SJCRH30 (cell line): ENCODE measurements around the gene OR6C74. TPM values are rescaled to one million over a fixed set of nuclear protein-coding genes. Genes with fewer than 3 reads are reported as not detected.

Experiments used
- DNase-seq, 2 experiments: peaks; one replicate each; pipeline ENCODE4 v3.0.0-alpha.2; 2015 to 2020
- H3K27ac ChIP-seq: fragments of 250-450 bp; sonication (Bioruptor Pico); 2 replicates; pipeline ENCODE4 v1.5.1; 2020; ENCODE audit warnings: mild to moderate bottlenecking, moderate library complexity
- H3K27me3 ChIP-seq: fragments of 250-450 bp; sonication (Bioruptor Pico); 2 replicates; pipeline ENCODE4 v1.5.1; 2020; ENCODE audit warnings: mild to moderate bottlenecking, moderate library complexity
- H3K36me3 ChIP-seq: fragments of 250-450 bp; sonication (Bioruptor Pico); 2 replicates; pipeline ENCODE4 v1.5.1; 2020; ENCODE audit warnings: mild to moderate bottlenecking, moderate library complexity
- H3K4me1 ChIP-seq: fragments of 250-450 bp; sonication (Bioruptor Pico); 2 replicates; pipeline ENCODE4 v1.5.1; 2020; ENCODE audit warnings: mild to moderate bottlenecking, moderate library complexity
- H3K4me3 ChIP-seq: fragments of 250-450 bp; sonication (Bioruptor Pico); 2 replicates; pipeline ENCODE4 v1.5.1; 2020; ENCODE audit warnings: mild to moderate bottlenecking, moderate library complexity
- H3K9me3 ChIP-seq: fragments of 250-450 bp; sonication (Bioruptor Pico); replicated peaks from 2 replicates; pipeline ENCODE4 v1.5.1; 2020; ENCODE audit warnings: mild to moderate bottlenecking, moderate library complexity
- total RNA-seq: library from RNA; depleted of rRNA; stranded (reverse); fragments of >200 nt; shearing (Covaris generic); gene quantifications from 2 replicates; pipeline ENCODE4 v1.2.3, GENCODE V29; 2014; rRNA removed

OR6C74 gene
- total RNA-seq = not detected in 2 replicates

DNA sequence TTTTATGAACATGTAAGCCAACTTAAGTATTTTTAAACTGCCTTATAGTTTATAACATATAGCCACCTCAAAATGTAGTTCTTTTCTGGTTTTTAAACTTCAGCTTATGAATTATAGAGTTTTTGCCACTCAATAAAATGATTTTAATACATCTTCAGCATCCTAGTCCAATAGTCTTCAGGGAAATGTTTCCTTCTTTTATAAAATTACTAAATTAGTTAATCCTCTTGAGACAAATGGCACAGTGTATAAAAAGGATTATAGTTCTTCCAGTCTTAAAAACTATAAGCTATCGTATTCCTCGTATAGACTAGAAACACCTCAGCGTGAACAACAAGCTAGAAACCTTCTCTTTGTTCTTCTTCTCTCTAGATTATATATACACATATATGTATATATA, at the start of gene OR6C74:
Gene OR6C74, plus strand, starts transcription at position 301 of the 400 bp plus-strand sequence. CDS start 2,679 bp downstream, outside the sequence.
- Histone ChIP-seq H3K4me1 (no peaks in the 10 kb centered on the region), H3K9me3 (no peaks in the 10 kb centered on the region), H3K36me3 (no peaks in the 10 kb centered on the region), H3K27me3 (no peaks in the 10 kb centered on the region), H3K27ac (no peak within 1 kb of the TSS), H3K4me3 (no peak within 1 kb of the TSS)
- DNase-seq = no peak

GRCh38 chr12:55220725-55221124, 23.7 kb upstream of the OR6C74 start, which contains the start of gene OR10A7:
OR10A7 (plus strand) TSS chr12:55221025; CDS start chr12:55221025, 0 bp downstream.
- Histone ChIP-seq H3K27ac (no peak within 1 kb of the TSS), H3K36me3 (no peaks in the 10 kb centered on the region)

DNA sequence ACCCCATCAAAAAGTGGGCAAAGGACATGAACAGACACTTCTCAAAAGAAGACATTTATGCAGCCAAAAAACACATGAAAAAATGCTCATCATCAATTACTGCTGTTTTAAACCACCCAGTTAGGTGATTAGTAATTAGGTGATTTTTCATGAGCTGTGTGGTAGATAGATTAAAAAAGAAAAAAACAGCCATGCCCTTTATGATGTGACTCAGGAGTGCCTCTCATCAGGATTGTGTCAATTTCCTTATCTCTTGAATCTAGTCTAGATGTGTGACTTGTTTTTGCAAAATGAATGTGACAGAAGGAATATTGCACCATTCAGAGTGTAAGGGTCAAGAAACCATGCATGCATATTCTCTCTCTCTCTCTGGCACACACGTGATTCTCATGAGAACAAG, 17.9 kb upstream of the OR6C74 start:
- no peak overlapping the region for H3K27ac ChIP-seq
- no peaks in the 10 kb centered on the region for H3K36me3 ChIP-seq
- H3K4me3 ChIP-seq = no peak overlapping the region
- H3K4me1 ChIP-seq = no peaks in the 10 kb centered on the region
- DNase-seq = no peak
- H3K27me3 ChIP-seq = peaks cover under 1% of the 10 kb centered on the region
- no peaks in the 10 kb centered on the region for H3K9me3 ChIP-seq

More at GRCh38 chr12:55220725-55221124, 23.7 kb upstream of the OR6C74 start, which contains the start of gene OR10A7:
- no peak for DNase-seq
- Histone ChIP-seq H3K4me3 (no peak within 1 kb of the TSS), H3K27me3 (no peaks in the 10 kb centered on the region; the same call in 1 of the 2 replicates), H3K9me3 (no peaks in the 10 kb centered on the region), H3K4me1 (no peaks in the 10 kb centered on the region)

- H3K27me3 ChIP-seq = peaks cover 7% of the 10 kb centered on the region
- no peaks in the 10 kb centered on the region for H3K4me1 ChIP-seq
- DNase-seq = no peak
- no peaks in the 10 kb centered on the region for H3K36me3 ChIP-seq
- no peak overlapping the region for H3K27ac ChIP-seq
- H3K4me3 ChIP-seq = no peak overlapping the region
- H3K9me3 ChIP-seq = no peaks in the 10 kb centered on the region
Measured at GRCh38 chr12:55227643-55228042, 16.8 kb upstream of the OR6C74 start.

DNA sequence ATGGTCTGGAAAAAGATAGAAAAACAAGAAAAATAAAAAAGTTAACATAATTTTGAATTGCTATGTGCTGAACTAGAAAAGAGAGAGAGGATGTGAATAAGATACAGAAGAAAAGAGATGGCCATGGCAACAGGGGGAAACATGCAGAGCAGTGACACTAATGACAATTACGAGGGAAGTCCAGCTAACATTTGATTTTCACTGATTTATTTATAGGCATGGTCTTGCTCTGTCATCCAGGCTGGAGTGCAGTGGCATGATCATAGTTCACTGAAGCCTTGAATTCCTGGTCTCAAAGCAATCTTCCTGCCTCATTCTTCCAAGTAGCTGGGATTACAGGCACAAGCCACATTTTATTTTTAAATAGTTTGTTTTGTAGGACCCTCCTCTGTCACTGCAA, 1.8 kb downstream of the OR6C74 start:
- Histone ChIP-seq H3K4me3 (no peak overlapping the region), H3K27ac (no peak overlapping the region), H3K9me3 (no peaks in the 10 kb centered on the region), H3K4me1 (no peaks in the 10 kb centered on the region), H3K27me3 (no peaks in the 10 kb centered on the region), H3K36me3 (no peaks in the 10 kb centered on the region)
- DNase-seq = no peak

GRCh38 chr12:55250944-55251343, 6.5 kb downstream of the OR6C74 start:
- Histone ChIP-seq H3K27me3 (no peaks in the 10 kb centered on the region), H3K27ac (no peak overlapping the region), H3K4me3 (no peak overlapping the region), H3K9me3 (no peaks in the 10 kb centered on the region), H3K36me3 (no peaks in the 10 kb centered on the region), H3K4me1 (no peaks in the 10 kb centered on the region)
- DNase-seq = no peak

GRCh38 chr12:55253281-55253680, 8.9 kb downstream of the OR6C74 start:
- Histone ChIP-seq H3K27me3 (no peaks in the 10 kb centered on the region), H3K36me3 (no peaks in the 10 kb centered on the region), H3K4me1 (no peaks in the 10 kb centered on the region), H3K27ac (no peak overlapping the region), H3K9me3 (no peaks in the 10 kb centered on the region), H3K4me3 (no peak overlapping the region)
- no peak for DNase-seq

DNA sequence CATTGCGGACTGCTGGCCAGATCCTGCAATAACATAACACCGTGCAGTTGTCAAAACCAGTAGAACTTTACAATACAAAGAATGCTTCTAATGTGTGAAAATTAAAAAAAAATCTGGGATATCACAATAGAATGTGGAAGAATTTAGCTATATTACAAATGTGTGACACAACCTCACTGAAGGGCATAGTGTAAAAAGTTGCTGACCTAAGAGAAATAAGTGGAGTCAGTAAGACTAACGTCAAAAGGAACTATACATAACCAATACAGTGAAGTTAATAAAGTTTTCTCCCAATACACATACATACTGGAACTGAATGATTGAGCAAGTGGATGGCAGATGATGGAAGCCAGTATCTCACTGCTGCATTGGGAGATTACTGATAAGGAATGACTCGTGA, 12.4 kb downstream of the OR6C74 start:
- no peak overlapping the region for H3K27ac ChIP-seq

DNA sequence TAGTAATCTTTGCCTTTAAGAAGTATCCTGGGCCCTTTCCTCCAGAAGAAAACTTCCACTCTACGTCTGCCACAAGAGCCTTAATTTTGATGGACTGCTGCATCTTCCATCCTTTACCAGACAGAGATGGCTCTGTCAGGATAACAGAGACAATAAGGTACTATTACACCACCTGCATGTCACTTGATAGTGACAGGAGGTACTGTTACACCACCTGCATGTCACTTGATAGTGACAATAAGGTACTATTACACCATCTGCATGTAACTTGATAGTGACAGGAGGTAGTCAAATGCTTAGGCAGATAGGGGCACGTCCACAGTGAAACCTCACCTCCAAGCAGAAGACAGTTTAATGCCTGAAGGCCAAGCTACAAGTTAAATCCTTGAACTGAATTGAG, 13.9 kb downstream of the OR6C74 start:
- H3K27ac ChIP-seq = no peak overlapping the region
- no peaks in the 10 kb centered on the region for H3K9me3 ChIP-seq
- H3K36me3 ChIP-seq = no peaks in the 10 kb centered on the region
- H3K4me1 ChIP-seq = no peaks in the 10 kb centered on the region
- no peaks in the 10 kb centered on the region for H3K27me3 ChIP-seq
- no peak for DNase-seq
- no peak overlapping the region for H3K4me3 ChIP-seq

More for the DNA sequence above, 12.4 kb downstream of the OR6C74 start:
- Histone ChIP-seq H3K9me3 (no peaks in the 10 kb centered on the region), H3K36me3 (no peaks in the 10 kb centered on the region), H3K4me3 (no peak overlapping the region), H3K27me3 (no peaks in the 10 kb centered on the region), H3K4me1 (no peaks in the 10 kb centered on the region)
- DNase-seq = no peak

GRCh38 chr12:55280991-55281390, 36.6 kb downstream of the OR6C74 start:
- H3K9me3 ChIP-seq = no peaks in the 10 kb centered on the region; the same call in 1 of the 2 replicates
- no peak overlapping the region for H3K4me3 ChIP-seq
- no peak overlapping the region for H3K27ac ChIP-seq
- no peaks in the 10 kb centered on the region for H3K4me1 ChIP-seq
- no peaks in the 10 kb centered on the region for H3K27me3 ChIP-seq
- H3K36me3 ChIP-seq = no peaks in the 10 kb centered on the region
- no peak for DNase-seq

GRCh38 chr12:55289999-55290398, 45.6 kb downstream of the OR6C74 start:
- no peak overlapping the region for H3K27ac ChIP-seq
- no peaks in the 10 kb centered on the region for H3K9me3 ChIP-seq
- H3K36me3 ChIP-seq = no peaks in the 10 kb centered on the region
- H3K27me3 ChIP-seq = no peaks in the 10 kb centered on the region
- H3K4me3 ChIP-seq = no peak overlapping the region
- DNase-seq = no peak
- no peaks in the 10 kb centered on the region for H3K4me1 ChIP-seq

Other genes with a start within 250 kb of the OR6C74 start
- gene NEUROD4, start 224.6 kb upstream of the OR6C74 start, total RNA-seq = not detected in 2 replicates
- gene OR9K2, start 118.2 kb upstream of the OR6C74 start, total RNA-seq = not detected in 2 replicates
- not detected in 2 replicates for gene OR10A7, start 23.6 kb upstream of the OR6C74 start, total RNA-seq
- not detected in 2 replicates for gene OR6C6, start 52.0 kb downstream of the OR6C74 start, total RNA-seq
- gene OR6C1, start 69.7 kb downstream of the OR6C74 start, total RNA-seq = not detected in 2 replicates
- gene OR6C3, start 86.1 kb downstream of the OR6C74 start, total RNA-seq = not detected in 2 replicates
- gene OR6C75, start 118.4 kb downstream of the OR6C74 start, total RNA-seq = not detected in 2 replicates
- not detected in 2 replicates for gene OR6C65, start 155.9 kb downstream of the OR6C74 start, total RNA-seq
- not detected in 2 replicates for gene OR6C76, start 181.6 kb downstream of the OR6C74 start, total RNA-seq
- gene OR6C2, start 199.5 kb downstream of the OR6C74 start, total RNA-seq = not detected in 2 replicates
- gene OR6C70, start 225.5 kb downstream of the OR6C74 start, total RNA-seq = not detected in 2 replicates
- gene OR6C68, start 247.8 kb downstream of the OR6C74 start, total RNA-seq = not detected in 2 replicates